T-helper 2 cell treated with Interferon-gamma antibody and Interleukin-4, amounts not matched to agents 5 μg/mL and 100 μg/mL, for 36 hours (primary cell): Measurements from ENCODE around the gene MAML1.
"Not testable (repeated sequence)": the region's sequence is repeated elsewhere in the genome, so short reads cannot be mapped to it uniquely, and the experiment has no call there.

Experiments
- DNase-seq: peaks from one replicate; pipeline ENCODE4 v3.0.0; 2021; ENCODE audit warnings: low spot score
- H3K27ac Mint-ChIP-seq: one replicate; pipeline ENCODE4 v1.8.0; 2021; ENCODE audit warnings: mild to moderate bottlenecking, mixed read lengths
- H3K27me3 Mint-ChIP-seq: one replicate; pipeline ENCODE4 v1.8.0; 2021; ENCODE audit warnings: low read depth, mixed read lengths
- H3K36me3 Mint-ChIP-seq: one replicate; pipeline ENCODE4 v1.8.0; 2021; ENCODE audit warnings: low read depth, mixed read lengths
- H3K4me1 Mint-ChIP-seq: one replicate; pipeline ENCODE4 v1.8.0; 2021; ENCODE audit warnings: low read depth, mixed read lengths
- H3K4me3 Mint-ChIP-seq: one replicate; pipeline ENCODE4 v1.8.0; 2022; ENCODE audit warnings: mild to moderate bottlenecking, moderate library complexity, mixed read lengths
- H3K9me3 Mint-ChIP-seq: one replicate; pipeline ENCODE4 v1.8.0; 2021; ENCODE audit warnings: mixed read lengths

Gene MAML1

GRCh38 chr5:179781846-179782245 lies 49.2 kb downstream of the MAML1 start:
- Mint-ChIP-seq H3K4me3 (no peak overlapping the region), H3K9me3 (no peaks in the 10 kb centered on the region), H3K4me1 (no peaks in the 10 kb centered on the region), H3K27ac (peak overlapping the region; percentile 60), H3K27me3 (no peaks in the 10 kb centered on the region), H3K36me3 (peaks cover 22% of the 10 kb centered on the region)
- no peak for DNase-seq

GRCh38 chr5:179783128-179783527 lies 50.5 kb downstream of the MAML1 start:
- H3K27me3 Mint-ChIP-seq = no peaks in the 10 kb centered on the region
- H3K36me3 Mint-ChIP-seq = peaks cover 17% of the 10 kb centered on the region
- no peaks in the 10 kb centered on the region for H3K4me1 Mint-ChIP-seq
- no peak overlapping the region for H3K4me3 Mint-ChIP-seq
- no peaks in the 10 kb centered on the region for H3K9me3 Mint-ChIP-seq
- H3K27ac Mint-ChIP-seq = no peak overlapping the region
- no peak for DNase-seq

- H3K4me1 Mint-ChIP-seq = no peaks in the 10 kb centered on the region
- no peak for DNase-seq
- no peaks in the 10 kb centered on the region for H3K27me3 Mint-ChIP-seq
- no peaks in the 10 kb centered on the region for H3K9me3 Mint-ChIP-seq
- peaks cover 1% of the 10 kb centered on the region for H3K36me3 Mint-ChIP-seq
- no peak overlapping the region for H3K4me3 Mint-ChIP-seq
- no peak overlapping the region for H3K27ac Mint-ChIP-seq
These were observed 54.2 kb downstream of the MAML1 start for GRCh38 chr5:179786861-179787260.

- Mint-ChIP-seq H3K9me3 (no peaks in the 10 kb centered on the region), H3K4me3 (no peak overlapping the region), H3K27ac (no peak overlapping the region), H3K4me1 (peaks cover 4% of the 10 kb centered on the region), H3K36me3 (peaks cover 1% of the 10 kb centered on the region), H3K27me3 (no peaks in the 10 kb centered on the region)
- DNase-seq = no peak
These were observed 55.7 kb downstream of the MAML1 start for GRCh38 chr5:179788193-179788854.

- not testable (repeated sequence) for H3K36me3 Mint-ChIP-seq, DNase-seq, H3K27ac Mint-ChIP-seq, H3K27me3 Mint-ChIP-seq, H3K4me3 Mint-ChIP-seq, H3K9me3 Mint-ChIP-seq, H3K4me1 Mint-ChIP-seq
These were observed 56.7 kb downstream of the MAML1 start for GRCh38 chr5:179789278-179789677.

GRCh38 chr5:179791881-179792611 lies 59.4 kb downstream of the MAML1 start:
- Mint-ChIP-seq H3K4me1 (peaks cover 10% of the 10 kb centered on the region), H3K4me3 (no peak overlapping the region), H3K9me3 (no peaks in the 10 kb centered on the region), H3K27ac (no peak overlapping the region), H3K36me3 (peaks cover 5% of the 10 kb centered on the region), H3K27me3 (no peaks in the 10 kb centered on the region)
- no peak for DNase-seq

GRCh38 chr5:179792612-179793467 lies 60.2 kb downstream of the MAML1 start:
- no peaks in the 10 kb centered on the region for H3K9me3 Mint-ChIP-seq
- peaks cover 10% of the 10 kb centered on the region for H3K4me1 Mint-ChIP-seq
- H3K4me3 Mint-ChIP-seq = no peak overlapping the region
- no peak overlapping the region for H3K27ac Mint-ChIP-seq
- H3K27me3 Mint-ChIP-seq = no peaks in the 10 kb centered on the region
- H3K36me3 Mint-ChIP-seq = peaks cover 9% of the 10 kb centered on the region
- DNase-seq = no peak

- Mint-ChIP-seq H3K36me3 (peaks cover 12% of the 10 kb centered on the region), H3K4me1 (peaks cover 10% of the 10 kb centered on the region), H3K9me3 (no peaks in the 10 kb centered on the region), H3K27me3 (no peaks in the 10 kb centered on the region), H3K4me3 (peak within 1 kb of the TSS; percentile 36), H3K27ac (no peak within 1 kb of the TSS)
- DNase-seq = no peak
These were observed 61.0 kb downstream of the MAML1 start, which contains the start of gene LTC4S for GRCh38 chr5:179793468-179794139. Gene LTC4S, plus strand, starts transcription at chr5:179793986. Its CDS starts 95 bp downstream, at chr5:179794081.

GRCh38 chr5:179794171-179794570 lies 61.5 kb downstream of the MAML1 start:
- H3K9me3 Mint-ChIP-seq = no peaks in the 10 kb centered on the region
- peaks cover 10% of the 10 kb centered on the region for H3K4me1 Mint-ChIP-seq
- H3K4me3 Mint-ChIP-seq = peak overlapping the region; percentile 36
- peaks cover 15% of the 10 kb centered on the region for H3K36me3 Mint-ChIP-seq
- DNase-seq = no peak
- no peak overlapping the region for H3K27ac Mint-ChIP-seq
- H3K27me3 Mint-ChIP-seq = no peaks in the 10 kb centered on the region

- no peaks in the 10 kb centered on the region for H3K27me3 Mint-ChIP-seq
- peak overlapping the region; percentile 36 for H3K4me3 Mint-ChIP-seq
- no peak for DNase-seq
- H3K36me3 Mint-ChIP-seq = peaks cover 17% of the 10 kb centered on the region
- peaks cover 10% of the 10 kb centered on the region for H3K4me1 Mint-ChIP-seq
- no peak overlapping the region for H3K27ac Mint-ChIP-seq
- H3K9me3 Mint-ChIP-seq = no peaks in the 10 kb centered on the region
These were observed 62.0 kb downstream of the MAML1 start for GRCh38 chr5:179794575-179794974.

- DNase-seq = no peak
- Mint-ChIP-seq H3K27ac (no peak overlapping the region), H3K27me3 (no peaks in the 10 kb centered on the region), H3K9me3 (no peaks in the 10 kb centered on the region), H3K4me3 (peak overlapping the region; percentile 36), H3K36me3 (peaks cover 21% of the 10 kb centered on the region), H3K4me1 (peaks cover 10% of the 10 kb centered on the region)
These were observed 62.6 kb downstream of the MAML1 start for GRCh38 chr5:179795049-179795862.

- peak; percentile 81 for DNase-seq
These were observed 63.5 kb downstream of the MAML1 start for GRCh38 chr5:179795863-179796833.

More at GRCh38 chr5:179795863-179796833, 63.5 kb downstream of the MAML1 start:
- H3K4me3 Mint-ChIP-seq = peak overlapping the region; percentile 55
- no peak overlapping the region for H3K27ac Mint-ChIP-seq
- H3K9me3 Mint-ChIP-seq = no peaks in the 10 kb centered on the region
- peaks cover 10% of the 10 kb centered on the region for H3K4me1 Mint-ChIP-seq
- H3K36me3 Mint-ChIP-seq = peaks cover 21% of the 10 kb centered on the region
- no peaks in the 10 kb centered on the region for H3K27me3 Mint-ChIP-seq
